Lower leg skin (tissue), 3 donors: ENCODE results near the gene PIAS4.

Experiments used
- POLR2A ChIP-seq, 2 donors: fragments of 450-650 bp; IDR thresholded peaks; one replicate each; pipeline ENCODE4 v1.6.1; 2016 to 2017; ENCODE audit warnings: antibody characterized with exemption in 2 of 2, mild to moderate bottlenecking in 1 of 2, moderate library complexity in 1 of 2
- TF ChIP-seq, protein P1 (sequence below), 3 donors: fragments of 450-650 bp; IDR thresholded peaks; one replicate each; pipeline ENCODE4 v1.5.1; 2016; ENCODE audit warnings: antibody characterized with exemption in 3 of 3, mild to moderate bottlenecking in 3 of 3, moderate library complexity in 2 of 3

DNA sequence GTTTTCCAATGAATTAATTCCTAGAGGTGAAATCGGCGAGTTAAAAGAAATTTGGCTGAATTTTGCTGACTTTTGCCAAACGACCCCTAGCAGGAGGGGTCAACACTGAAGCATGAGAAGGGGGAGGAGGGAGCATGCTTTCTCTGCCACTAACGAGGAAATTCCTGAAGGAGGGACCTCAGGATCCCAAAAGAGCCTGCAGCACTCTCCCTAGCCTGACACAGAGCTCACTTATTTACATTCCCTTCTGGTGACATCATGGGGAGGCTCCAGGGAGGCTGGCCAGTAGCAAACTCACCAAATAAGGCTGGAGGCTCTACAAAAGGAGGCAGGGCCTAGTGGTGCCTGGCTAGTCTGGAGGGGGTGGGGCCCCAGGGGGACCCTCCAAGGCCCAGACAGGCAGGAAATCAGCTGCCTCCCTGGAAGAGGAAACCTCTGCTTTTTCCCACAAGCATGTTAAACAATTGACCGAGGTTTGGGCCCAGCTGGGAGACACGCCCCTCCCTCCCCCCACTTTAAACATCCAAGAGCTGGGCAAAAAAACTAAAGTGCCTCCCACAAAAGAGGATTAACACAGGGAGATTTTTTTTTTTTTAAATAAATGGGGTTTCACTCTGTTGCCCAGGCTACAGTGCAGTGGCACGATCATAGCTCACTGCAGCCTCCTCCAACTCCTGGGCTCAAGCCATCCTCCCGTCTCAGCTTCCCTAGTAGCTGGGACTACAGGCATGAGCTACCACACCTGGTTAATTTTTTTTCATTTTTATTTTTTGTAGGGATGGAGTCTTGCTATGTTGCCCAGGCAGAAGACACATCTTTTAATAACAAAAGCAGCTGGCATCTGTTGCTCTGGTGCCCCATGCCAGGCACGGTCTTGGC is 38.7 kb upstream of the PIAS4 start:
- no peak for TF ChIP-seq POLR2A (IDR thresholded peaks at IDR 0.05)
- TF ChIP-seq, protein P1, sequence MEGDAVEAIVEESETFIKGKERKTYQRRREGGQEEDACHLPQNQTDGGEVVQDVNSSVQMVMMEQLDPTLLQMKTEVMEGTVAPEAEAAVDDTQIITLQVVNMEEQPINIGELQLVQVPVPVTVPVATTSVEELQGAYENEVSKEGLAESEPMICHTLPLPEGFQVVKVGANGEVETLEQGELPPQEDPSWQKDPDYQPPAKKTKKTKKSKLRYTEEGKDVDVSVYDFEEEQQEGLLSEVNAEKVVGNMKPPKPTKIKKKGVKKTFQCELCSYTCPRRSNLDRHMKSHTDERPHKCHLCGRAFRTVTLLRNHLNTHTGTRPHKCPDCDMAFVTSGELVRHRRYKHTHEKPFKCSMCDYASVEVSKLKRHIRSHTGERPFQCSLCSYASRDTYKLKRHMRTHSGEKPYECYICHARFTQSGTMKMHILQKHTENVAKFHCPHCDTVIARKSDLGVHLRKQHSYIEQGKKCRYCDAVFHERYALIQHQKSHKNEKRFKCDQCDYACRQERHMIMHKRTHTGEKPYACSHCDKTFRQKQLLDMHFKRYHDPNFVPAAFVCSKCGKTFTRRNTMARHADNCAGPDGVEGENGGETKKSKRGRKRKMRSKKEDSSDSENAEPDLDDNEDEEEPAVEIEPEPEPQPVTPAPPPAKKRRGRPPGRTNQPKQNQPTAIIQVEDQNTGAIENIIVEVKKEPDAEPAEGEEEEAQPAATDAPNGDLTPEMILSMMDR (IDR thresholded peaks at IDR 0.05): no peak
